ENCODE results near the gene LIN9.

LIN9 gene

GRCh38 chr1:226320930-226321329 lies 12.0 kb upstream of the LIN9 start:
- no peak for DNase-seq (ENCODE audit: low spot score)

- no peak for DNase-seq (ENCODE audit: low spot score)
These were observed 9.5 kb upstream of the LIN9 start for GRCh38 chr1:226318471-226318870.

- no peak for DNase-seq (ENCODE audit: low spot score)
These were observed 5.1 kb upstream of the LIN9 start for GRCh38 chr1:226314055-226314454.

- DNase-seq (ENCODE audit: low spot score): no peak
These were observed 3.1 kb upstream of the LIN9 start for GRCh38 chr1:226312065-226312464.

GRCh38 chr1:226311376-226311775 lies 2.4 kb upstream of the LIN9 start:
- no peak for DNase-seq (ENCODE audit: low spot score)

- no peak for DNase-seq (ENCODE audit: low spot score)
These were observed 1.8 kb upstream of the LIN9 start for GRCh38 chr1:226310637-226311195.

- no peak for DNase-seq (ENCODE audit: low spot score)
These were observed 1.2 kb upstream of the LIN9 start for GRCh38 chr1:226310245-226310540.

GRCh38 chr1:226309398-226310244 lies 657 bp upstream of the LIN9 start:
- DNase-seq (ENCODE audit: low spot score): peak; percentile 40

- DNase-seq (ENCODE audit: low spot score): peak; percentile 38
These were observed 720 bp downstream of the LIN9 start for GRCh38 chr1:226308166-226308722.

- DNase-seq (ENCODE audit: low spot score): no peak
These were observed 2.5 kb downstream of the LIN9 start for GRCh38 chr1:226306425-226306824.

- DNase-seq (ENCODE audit: low spot score): no peak
These were observed 3.8 kb downstream of the LIN9 start for GRCh38 chr1:226305184-226305583.

GRCh38 chr1:226304291-226304955 lies 4.5 kb downstream of the LIN9 start:
- DNase-seq (ENCODE audit: low spot score): no peak

- DNase-seq (ENCODE audit: low spot score): no peak
These were observed 6.2 kb downstream of the LIN9 start for GRCh38 chr1:226302731-226303130.

- DNase-seq (ENCODE audit: low spot score): no peak
These were observed 12.1 kb downstream of the LIN9 start for GRCh38 chr1:226296911-226297310.

GRCh38 chr1:226293553-226293920 lies 15.4 kb downstream of the LIN9 start:
- DNase-seq (ENCODE audit: low spot score): no peak

- no peak for DNase-seq (ENCODE audit: low spot score)
These were observed 16.0 kb downstream of the LIN9 start for GRCh38 chr1:226292874-226293552.

GRCh38 chr1:226287587-226287986 lies 21.4 kb downstream of the LIN9 start:
- no peak for DNase-seq (ENCODE audit: low spot score)

GRCh38 chr1:226281058-226281457 lies 27.9 kb downstream of the LIN9 start:
- no peak for DNase-seq (ENCODE audit: low spot score)

- DNase-seq (ENCODE audit: low spot score): no peak
These were observed 29.5 kb downstream of the LIN9 start for GRCh38 chr1:226279498-226279897.

GRCh38 chr1:226277897-226278296 lies 31.1 kb downstream of the LIN9 start:
- DNase-seq (ENCODE audit: low spot score): no peak

GRCh38 chr1:226276987-226277386 lies 32.0 kb downstream of the LIN9 start:
- DNase-seq (ENCODE audit: low spot score): no peak

- no peak for DNase-seq (ENCODE audit: low spot score)
These were observed 32.8 kb downstream of the LIN9 start for GRCh38 chr1:226276077-226276682.

Data from SK-N-DZ (cell line).